HCEC 1CT (cell line): Measurements from ENCODE around the gene ZNF783.
A peak's percentile ranks its signal among the peaks of the same experiment; 100 is the strongest.
"Not testable (repeated sequence)": the region's sequence is repeated elsewhere in the genome, so short reads cannot be mapped to it uniquely, and the experiment has no call there.

Experiments used
- DNase-seq: peaks from one replicate; pipeline ENCODE4 v3.0.0-alpha.2; 2017

ZNF783 gene

DNA sequence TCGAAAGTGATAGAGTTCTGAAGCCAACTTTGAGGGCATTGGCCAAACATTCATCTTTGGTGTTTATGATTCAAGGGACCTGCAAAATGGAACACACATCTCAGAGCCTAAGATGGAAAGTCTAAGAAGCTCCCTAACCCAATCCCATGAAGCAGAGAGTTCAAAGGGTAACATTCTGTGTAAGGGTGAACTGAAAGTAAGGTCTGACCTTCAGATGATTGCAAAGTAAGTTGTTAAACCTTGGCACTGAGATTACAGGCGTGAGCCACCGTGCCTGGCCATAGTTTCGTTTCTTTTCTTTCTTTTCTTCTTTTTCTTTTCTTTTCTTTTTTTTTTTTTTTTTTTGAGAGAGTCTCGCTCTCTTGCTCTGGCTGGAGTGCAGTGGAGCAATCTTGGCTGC is 20.3 kb upstream of the ZNF783 start:
- DNase-seq, result no peak

DNA sequence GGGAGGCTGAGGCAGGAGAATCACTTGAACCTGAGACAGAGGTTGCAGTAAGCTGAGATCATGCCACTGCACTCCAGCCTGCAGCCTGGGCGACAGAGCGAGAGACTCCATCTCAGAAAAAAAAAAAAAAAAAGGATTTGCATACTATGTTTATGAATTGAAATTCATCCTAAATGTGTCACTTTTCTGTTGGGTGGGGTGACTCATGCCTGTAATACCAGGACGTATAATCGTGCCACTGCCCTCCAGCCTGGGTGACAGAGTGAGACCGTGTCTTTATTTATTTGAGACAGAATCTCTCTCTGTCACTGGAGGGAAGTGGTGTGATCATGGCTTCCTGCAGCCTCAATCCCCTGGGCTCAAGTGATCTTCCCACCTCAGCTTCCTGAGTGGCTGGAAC is 16.8 kb upstream of the ZNF783 start:
- peak; percentile 39 for DNase-seq

DNA sequence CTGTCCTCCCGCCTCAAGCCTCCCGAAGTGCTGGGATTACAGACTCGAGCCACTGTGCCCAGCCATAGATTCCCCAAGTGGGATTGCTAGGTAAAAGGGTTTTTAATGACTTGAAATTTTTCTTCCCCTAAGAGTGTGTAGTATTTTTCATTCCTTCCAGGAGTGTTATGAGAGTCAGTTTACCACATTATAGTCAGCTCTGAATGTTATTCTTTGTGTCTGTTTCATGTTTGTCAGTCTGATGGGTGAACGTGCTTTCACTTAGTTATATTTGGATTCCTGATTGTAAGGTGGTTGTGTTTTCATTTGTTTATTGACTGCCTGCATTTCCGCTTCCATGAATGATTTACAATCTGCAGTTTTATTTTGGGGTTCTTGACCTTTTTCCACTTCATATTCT is 16.3 kb upstream of the ZNF783 start:
- DNase-seq, result no peak

DNA sequence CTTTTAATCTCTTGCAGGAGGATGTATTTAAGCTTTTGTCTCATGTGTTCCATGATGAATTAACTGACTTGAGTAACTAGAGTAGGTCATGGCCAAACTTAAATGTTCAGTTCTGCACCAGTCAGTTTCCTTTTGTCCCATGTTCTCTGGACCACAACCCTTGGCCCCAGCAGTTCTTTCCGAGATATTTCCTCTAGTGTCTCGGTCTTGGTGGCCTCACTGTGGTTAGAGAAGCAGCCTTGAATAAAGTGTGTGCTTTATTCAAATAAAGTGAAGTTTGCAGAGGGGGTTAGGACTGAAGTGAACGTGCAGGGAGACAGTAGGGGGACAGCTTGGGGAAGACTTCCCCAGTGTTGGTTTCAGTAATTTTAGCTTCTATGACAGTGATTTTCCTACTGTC is 13.2 kb upstream of the ZNF783 start:
- DNase-seq, result no peak

DNA sequence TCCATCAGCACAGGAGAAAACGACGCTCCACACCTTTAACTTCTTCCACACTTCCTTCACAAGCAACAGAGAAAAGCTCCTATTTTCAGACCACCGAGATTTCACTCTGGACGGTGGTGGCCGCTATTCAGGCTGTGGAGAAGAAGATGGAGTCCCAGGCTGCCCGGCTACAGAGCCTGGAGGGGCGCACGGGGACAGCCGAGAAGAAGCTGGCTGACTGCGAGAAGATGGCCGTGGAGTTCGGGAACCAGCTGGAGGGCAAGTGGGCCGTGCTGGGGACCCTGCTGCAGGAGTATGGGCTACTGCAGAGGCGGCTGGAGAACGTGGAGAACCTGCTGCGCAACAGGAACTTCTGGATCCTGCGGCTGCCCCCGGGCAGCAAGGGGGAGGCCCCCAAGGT is 11.8 kb upstream of the ZNF783 start:
- not testable (repeated sequence) for DNase-seq

DNA sequence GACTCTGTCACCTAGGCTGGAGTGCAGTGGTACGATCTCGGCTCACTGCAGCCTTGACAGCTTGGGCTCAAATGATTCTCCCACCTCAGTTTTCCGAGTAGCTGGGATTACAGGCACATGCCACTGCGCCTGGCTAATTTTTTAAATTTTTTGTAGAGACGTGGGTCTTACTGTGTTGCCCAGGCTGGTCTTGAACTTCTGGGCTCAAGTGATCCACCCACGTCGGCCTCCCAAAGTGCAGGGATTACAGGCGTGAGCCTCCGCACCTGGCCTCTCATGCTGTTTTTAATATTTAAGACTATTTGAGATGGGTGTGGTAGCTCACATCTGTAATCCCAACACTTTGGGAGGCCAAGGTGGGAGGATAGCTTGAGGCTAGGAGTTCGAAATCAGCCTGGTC is 10.5 kb upstream of the ZNF783 start:
- DNase-seq, result not testable (repeated sequence)

DNA sequence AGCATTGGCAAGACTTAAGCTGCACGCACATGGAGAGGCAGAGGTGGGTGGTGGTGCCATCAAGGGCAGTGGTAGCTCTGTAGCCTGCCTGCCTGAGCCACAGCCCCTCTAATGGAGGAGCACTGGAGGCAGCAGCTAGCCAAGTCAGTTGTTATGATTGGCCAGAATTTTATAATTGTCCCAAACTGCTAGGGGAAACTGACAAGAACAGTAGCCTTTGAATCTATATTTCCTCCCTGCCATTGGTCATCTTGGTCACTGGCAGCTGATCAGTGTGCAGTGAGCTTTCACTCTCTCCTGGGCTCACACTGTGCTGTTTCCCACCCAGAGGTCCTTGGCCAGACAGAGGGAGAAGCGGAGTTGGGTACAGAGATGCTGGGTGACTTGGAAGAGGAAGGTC is 9.6 kb upstream of the ZNF783 start:
- DNase-seq, result no peak

DNA sequence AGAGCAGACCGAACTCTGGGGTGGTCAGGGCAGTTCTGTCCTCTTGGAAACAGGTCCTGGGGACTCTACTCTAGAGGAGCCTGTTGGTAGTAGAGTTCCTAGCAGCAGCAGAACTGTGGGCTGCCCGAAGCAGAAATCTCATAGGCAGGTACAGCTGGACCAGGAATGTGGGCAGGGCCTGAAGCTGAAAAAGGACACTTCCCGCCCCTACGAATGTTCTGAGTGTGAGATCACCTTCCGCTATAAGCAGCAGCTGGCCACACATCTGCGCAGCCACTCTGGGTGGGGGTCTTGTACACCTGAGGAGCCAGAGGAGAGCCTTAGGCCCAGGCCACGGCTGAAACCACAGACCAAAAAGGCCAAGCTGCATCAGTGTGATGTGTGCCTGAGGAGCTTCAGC is 8.3 kb upstream of the ZNF783 start:
- no peak for DNase-seq

DNA sequence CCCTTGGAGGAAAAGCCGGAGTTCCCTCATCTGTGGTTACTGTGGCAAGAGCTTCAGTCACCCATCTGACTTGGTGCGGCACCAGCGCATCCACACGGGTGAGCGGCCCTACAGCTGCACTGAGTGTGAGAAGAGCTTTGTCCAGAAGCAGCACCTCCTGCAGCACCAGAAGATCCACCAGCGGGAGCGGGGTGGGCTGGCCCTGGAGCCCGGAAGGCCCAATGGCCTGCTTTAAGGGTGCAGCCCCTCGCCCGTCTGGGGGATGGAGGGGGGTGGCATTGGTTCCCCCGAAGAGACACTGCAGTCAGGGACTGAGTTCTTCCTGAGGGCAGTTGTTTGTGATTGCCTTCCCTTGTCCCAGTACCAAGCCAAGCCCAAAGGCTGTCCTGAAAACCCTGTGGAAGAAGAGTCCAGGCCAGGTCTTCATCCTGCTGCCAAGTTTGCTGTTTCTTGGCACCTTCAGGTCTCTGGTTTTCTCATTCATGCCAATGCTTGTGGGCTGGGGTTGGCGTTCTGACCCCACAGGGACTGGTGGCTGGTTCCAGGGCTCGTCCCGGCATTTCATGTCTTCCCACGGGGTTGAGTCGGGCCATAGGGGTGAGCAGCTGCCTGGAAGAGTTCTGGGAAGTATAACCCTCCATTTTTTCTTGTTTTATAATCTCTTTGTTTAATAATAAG is 7.7 kb upstream of the ZNF783 start:
- no peak for DNase-seq

DNA sequence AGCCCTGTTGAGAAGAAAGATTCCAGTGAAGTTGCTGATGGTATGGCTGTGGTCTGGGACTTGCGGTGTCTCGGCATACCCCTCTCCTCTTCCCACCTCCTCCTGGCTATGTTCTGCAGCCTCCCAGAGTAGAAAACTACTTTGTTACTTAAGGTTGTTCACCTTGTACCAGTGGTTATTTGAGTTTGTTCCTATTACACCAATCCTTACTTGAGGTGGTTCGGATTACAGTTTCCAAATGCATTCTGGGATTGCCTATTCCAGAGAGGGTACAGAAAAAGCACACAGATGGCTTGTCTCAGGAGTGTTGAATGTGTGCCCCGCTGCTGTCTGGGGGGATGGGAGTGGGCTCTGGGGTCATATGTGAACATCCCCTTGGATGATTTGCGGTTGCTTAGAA is 6.8 kb upstream of the ZNF783 start:
- DNase-seq, result no peak

DNA sequence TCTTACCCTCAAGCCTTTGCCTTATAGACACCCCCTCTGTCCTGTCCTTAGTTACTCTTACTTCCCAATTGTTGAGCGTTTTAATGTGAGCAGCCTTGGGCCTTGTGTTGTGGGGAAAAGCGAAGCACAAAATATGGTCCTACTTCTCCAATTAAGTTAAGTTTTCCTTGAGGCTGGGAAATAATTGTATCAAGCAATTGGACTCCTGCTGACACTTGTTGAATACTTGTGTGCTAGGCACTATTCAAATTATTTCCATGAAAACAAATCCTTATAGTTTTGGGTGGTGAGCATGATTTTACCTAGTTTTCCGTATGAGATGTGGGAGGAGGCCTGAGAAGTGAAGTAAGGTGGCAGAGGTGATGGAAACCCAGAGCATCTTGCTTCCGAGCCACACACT is 5.4 kb upstream of the ZNF783 start:
- no peak for DNase-seq

DNA sequence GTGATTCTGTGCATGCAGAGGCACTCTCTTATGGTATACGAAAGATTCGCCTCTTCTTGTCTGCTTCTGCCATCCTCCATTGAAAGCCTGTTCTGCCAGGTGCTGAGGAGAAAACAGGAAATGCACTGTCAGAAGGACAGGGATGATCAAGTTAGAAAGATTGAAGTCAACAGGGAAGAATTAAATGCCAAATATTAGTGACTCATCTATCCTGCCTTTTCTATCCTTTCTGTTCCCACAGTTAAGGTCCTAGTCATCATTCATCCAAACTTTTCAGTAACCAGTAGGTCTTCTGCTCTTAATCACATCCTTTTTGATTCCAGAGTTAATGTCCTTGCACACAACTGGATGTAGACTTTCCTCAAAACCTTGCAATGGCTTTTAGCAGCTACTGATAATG is 4.8 kb upstream of the ZNF783 start:
- DNase-seq, result peak; percentile 54

DNA sequence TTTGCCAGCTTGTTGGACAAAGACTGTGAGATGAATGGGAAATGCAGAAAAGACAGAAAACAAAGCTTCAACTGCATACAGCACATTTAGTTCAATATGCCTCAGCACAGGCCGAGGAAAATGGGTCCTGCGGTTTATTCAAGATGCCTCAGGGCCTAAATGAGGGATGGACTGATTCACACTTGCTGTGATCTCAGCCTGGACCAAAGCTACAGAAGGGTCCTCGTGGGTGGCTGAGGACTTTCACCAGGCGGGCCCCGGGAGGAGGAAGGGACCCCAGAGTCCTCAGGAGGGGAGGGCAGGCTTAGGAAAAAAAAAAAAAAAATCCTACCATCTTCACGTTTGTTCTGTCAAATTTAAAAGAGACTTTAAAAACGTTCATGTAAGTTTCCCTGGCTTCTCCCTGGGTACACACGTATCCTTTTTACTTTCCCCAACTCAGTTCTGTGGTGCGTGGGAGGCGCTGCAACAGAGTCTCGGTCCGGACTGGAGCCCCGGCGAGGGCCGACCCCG is 624 bp upstream of the ZNF783 start:
- DNase-seq, result peak; percentile 29

DNA sequence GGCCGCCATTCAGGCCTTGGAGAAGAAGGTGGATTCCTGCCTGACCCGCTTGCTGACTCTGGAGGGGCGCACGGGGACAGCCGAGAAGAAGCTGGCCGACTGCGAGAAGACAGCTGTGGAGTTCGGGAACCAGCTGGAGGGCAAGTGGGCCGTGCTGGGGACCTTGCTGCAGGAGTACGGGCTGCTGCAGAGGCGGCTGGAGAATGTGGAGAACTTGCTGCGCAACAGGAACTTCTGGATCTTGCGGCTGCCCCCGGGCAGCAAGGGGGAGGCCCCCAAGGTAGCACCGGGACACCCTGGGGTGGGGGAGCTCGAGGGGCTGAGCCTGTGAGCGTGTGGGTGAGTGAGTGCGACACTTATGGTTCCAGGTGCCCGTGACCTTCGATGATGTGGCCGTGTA is 4.5 kb downstream of the ZNF783 start:
- DNase-seq, result no peak

DNA sequence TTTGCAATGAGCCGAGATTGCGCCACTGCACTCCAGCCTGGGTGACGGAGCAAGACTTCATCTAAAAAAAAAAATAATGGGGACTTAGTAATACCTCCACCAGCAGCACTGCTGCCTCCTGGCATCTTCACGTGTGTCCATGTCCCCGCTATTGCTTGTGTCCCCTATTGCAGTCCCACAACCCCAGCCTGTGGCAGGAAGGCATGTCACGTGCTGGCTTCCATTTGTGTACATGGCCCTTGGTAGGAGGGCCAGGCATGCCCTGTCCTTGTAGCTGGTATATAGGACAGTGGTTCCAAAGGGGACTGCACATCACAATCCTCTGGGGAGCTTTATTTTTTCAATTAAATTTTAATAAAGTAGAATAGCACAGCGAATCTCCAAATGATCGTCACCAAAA is 5.7 kb downstream of the ZNF783 start:
- DNase-seq, result no peak

DNA sequence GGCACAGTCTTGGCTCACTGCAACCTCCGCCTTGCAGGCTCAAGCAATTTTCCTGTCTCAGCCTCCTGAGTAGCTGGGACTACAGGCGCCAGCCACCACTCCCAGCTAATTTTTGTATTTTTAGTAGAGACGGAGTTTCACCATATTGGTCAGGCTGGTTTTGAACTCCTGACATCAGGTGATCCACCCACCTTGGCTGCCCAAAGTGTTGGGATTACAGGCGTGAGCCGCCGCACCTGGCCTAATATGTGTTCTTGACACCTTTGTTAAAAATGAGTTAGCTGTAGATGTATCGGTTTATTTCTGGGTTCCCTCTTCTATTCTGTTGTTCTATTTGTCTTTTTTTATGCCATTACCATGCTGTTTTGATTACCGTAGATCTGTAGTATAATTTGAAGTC is 12.4 kb downstream of the ZNF783 start:
- DNase-seq, result not testable (repeated sequence)

DNA sequence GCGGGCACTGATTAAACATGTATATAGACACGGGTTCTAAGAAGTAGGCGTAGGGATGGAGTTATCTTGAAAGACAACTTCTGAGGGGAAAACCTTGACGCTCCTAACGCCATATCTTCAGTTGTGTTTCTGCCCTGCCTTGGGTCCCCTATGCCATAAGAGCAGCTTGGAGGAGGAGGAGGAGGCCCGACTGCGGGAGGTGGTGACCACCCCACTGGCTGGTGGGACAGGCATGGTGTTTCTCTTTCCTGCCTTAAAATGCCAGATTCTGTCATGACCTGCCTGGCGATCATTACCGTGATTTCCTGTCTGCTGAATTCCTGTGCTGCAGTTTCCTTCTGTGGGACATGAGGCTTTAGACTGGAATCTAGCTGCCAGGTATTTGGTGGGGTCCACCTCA is 15.9 kb downstream of the ZNF783 start:
- no peak for DNase-seq

DNA sequence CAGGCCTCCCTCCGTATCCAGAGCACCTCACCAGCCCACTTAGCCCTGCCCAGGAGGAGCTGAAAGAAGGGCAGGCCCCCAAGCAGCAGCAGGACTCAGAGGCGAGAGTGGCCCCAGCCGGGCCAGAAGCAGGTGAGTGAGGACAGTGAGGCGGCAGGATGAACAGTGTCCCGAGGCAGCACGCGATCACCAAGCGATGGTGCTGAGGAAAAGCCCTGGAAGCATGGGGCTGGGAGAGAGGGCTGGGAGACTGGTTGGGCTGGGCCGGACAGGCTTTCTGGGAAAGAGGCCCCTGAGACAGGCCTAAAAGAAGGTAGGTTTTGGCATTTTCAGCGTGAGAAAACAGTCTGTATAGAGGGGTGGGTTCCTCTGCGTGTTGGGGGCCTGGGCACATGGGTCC is 16.4 kb downstream of the ZNF783 start:
- DNase-seq, result no peak

DNA sequence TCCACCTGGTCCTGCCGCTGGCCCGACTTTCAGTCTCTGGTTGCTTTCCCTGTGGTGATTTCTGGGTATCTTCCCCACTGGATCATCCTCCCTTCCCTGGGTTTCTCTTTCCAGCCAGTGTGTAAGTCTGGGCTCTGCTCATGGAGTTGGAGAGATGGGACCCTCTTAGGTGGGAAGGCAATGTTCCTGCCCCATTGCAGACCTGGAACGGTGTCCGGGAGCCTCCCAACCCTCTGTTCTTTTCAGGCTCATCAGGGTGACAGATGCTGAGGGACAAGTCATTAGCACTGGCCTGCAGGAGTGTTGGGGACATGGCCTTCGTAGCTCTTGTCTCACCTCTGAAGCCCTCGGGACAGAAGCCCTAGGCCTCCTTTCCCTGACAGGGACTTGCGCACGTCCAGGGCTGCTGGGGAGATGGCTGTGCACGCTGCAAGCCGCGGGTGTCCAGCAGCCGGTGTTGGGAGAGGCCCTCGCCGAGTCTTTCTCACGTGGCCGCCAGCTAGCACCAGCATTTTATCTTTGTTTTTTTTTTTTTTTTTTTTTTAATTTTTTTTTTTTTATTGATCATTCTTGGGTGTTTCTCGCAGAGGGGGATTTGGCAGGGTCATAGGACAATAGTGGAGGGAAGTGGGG is 17.2 kb downstream of the ZNF783 start:
- DNase-seq, result no peak

DNA sequence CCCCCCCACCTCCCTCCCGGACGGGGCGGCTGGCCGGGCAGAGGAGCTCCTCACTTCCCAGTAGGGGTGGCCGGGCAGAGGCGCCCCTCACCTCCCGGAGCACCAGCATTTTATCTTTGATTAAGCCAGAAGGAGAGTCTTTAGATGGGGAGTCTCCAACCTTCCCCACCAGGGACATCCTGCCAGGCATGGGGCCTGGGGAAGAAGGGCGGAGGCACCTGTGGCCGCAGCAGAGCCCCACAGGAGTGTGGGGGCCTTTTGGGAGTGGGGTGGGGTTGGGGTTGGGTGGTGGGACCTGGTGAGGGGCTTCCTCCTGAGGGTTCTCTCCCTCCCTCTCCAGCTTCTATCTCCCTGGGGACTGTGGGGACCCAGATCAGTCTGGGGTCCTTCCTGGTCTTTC is 18.2 kb downstream of the ZNF783 start:
- no peak for DNase-seq

DNA sequence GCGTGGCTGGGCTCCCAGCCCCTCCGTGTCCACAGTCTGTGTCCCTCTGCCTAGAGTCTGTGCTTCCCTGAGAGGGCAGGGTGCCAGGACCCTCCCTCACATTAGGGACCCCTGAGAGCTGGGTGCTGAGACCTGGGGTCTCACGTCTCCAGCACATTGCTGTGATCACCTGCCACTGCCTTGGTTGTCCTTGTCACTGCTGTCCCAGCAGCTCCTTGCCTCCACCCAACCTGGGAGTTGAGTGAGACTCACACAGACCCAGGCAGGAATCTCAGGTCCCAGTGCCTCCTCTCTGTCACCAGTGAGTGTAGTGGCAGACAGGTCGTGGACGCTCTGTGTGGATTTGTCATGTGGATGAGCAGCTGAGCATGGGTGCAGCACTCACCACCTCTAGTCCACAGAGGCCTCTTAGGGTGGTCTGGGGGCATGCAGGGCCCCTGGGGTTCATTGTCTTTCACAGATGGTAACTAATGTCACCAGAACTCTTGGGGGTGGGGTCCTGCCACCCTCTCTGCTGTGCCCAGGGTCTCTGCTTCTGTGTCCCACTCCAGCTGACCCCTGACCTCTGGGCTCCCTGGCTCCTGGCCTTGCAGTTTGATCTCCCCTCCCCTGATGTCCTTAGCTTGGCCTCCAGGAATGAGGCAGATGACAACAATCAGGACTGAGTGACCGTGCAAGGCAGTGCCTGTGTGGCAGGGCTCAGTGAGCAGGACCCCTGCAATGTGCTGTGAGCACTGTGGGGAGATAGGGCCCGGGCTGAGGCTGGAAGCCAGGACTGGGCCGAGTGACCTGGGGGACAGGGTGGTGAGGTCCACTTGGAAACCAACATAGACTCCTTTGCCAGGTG is 18.9 kb downstream of the ZNF783 start:
- no peak for DNase-seq

DNA sequence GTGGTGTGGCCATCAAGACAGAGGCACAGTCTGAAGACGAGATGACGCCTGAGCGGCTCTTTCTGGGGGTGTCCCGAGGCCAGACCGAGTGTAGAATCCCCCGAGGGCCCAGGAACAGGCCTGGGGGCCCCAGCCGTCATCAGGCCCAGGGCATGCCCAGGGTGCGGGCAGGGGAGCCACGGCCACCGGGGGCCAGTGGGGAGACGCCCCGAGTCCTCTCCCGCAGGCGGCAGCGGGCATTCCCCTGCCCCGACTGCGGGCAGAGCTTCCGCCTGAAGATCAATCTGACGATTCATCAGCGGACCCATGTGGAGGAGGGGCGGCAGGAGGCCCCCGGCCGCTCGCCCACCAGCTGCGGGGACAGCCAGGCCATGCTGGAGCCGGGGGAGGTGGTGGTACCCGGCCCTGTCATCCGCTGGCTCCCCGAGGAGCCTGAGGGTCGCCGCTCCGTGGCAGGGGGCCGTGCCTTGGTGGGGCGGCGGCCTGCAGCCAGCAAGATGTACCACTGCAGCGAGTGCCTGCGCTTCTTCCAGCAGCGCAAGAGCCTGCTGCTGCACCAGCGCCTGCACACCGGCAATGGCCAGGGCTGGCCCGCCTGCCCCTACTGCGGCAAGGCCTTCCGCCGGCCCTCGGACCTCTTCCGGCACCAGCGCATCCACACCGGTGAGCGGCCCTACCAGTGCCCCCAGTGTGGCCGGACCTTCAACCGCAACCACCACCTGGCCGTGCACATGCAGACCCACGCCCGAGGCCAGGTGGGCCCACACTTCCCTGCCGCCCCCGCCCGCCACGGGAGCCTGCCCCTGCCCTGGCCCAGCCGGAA is 19.7 kb downstream of the ZNF783 start:
- DNase-seq, result no peak

DNA sequence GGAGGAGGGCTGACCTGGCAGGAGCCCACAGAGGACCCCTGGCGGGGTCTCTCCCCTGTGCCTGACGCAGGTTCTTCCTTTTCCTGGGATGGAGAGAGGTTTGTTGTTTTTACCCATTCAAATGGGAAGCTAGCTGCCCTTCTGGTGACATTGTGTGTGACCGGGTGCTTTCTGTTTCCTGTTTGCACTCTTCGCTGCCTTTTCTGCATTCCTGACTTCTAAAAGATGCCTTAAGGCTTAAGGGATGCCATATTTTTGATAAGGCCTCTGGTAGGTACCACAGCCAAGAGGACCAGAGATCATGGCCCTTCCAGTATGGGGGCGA is 20.3 kb downstream of the ZNF783 start:
- no peak for DNase-seq
